GM12892 (cell line): Measurements from ENCODE around the gene GCC2.
"Not testable (repeated sequence)": the region's sequence is repeated elsewhere in the genome, so short reads cannot be mapped to it uniquely, and the experiment has no call there.

Source experiments
- DNase-seq: peaks from one replicate; pipeline ENCODE4 v3.0.0; 2011; ENCODE audit not compliant: insufficient read length
- FAIRE-seq: peaks from 2 replicates; lab custom pipeline; 2011; peaks lifted over from hg19 to GRCh38; lab: Jason Lieb, UNC
- POLR2A ChIP-seq: IDR thresholded peaks from 2 replicates; pipeline ENCODE4 v1.6.1; 2011; ENCODE audit warnings: low read depth, low read length, control low read depth
- POLR2AphosphoS5 ChIP-seq: IDR thresholded peaks from 2 replicates; pipeline ENCODE4 v1.6.1; 2011; ENCODE audit warnings: low read depth, low read length, control low read depth
- TAF1 ChIP-seq: IDR thresholded peaks from 2 replicates; pipeline ENCODE4 v1.6.1; 2011; ENCODE audit warnings: low read depth, mild to moderate bottlenecking, control low read depth, low read length, borderline replicate concordance

GCC2 gene

GRCh38 chr2:108446703-108447102 is 2.3 kb upstream of the GCC2 start:
- FAIRE-seq (no peak), DNase-seq (no peak)
- no peak for TF ChIP-seq POLR2AphosphoS5

DNA sequence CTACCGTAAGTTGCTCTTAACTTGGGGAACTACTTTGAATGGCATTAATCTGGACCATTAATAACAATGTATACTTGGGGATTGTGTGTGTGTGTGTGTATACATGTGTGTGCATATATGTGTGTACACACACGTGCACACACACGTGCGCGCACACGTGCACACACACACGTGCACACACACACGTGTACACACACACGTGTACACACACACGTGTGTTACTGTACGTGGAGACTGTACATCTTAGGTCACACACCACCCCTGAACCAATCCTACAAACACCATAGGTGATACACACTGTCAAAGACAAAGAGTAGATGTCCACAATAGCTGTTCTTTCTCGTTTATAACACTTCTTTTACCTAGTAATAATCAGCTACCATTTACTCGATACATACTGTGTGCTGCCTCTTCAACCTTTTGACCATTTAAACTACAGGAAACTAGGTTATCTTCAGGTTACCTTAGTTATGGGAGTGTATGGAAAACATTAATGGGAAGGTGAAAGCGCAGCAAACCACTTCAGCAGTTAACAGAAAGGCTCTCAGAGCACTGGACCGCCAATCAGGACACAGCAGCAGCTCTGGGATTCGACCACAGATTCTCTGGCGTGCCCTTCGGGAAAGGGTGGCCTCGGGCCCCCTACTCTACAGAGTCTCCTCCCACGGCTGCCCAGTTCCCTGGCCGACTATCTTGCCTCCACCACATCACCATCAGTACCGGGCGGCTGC is 894 bp upstream of the GCC2 start:
- FAIRE-seq (peak; percentile 73), DNase-seq (no peak)
- TF ChIP-seq POLR2A (no peak), TAF1 (no peak), POLR2AphosphoS5 (no peak)

DNA sequence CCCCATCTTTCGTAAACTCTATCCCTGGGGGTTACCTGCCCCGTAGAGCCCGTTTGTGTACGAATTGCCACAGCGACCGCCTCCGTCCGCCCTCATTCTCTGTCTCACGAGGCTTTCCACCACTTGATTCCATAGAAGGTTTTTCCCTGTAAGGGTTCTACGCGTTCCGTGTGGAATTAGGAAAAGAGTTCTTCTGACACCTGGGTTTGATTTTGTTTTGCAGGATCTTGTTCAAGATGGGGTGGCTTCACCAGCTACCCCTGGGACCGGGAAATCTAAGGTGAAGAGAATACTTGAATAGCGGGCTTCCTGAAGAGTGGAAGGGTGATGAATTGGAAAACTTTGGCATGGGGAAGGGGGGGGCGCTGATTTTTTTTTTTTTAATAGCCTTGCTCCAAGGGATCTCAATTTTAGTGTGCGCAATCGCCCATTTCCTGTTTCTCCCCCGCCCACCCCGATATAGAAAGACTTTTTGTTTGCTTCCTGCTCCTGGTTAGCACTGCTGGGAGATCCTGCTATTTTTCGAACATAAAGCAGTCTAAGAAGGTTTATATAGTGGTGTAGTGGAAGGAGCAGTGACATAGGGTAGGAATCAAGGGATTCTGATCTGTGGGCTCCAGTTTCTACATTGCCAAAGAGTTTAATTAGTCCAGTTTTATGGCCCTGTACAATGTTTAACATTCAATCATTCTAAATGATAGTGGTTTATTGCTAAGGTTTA is 564 bp downstream of the GCC2 start:
- DNase-seq (peak; percentile 8), FAIRE-seq (no peak)
- TF ChIP-seq POLR2A (no peak), TAF1 (0 out of 2 replicates have a peak, but pooled peaks have one; percentile 0), POLR2AphosphoS5 (no peak)

- no peak for TF ChIP-seq TAF1
- TF ChIP-seq POLR2AphosphoS5: no peak
- no peak for TF ChIP-seq POLR2A
- FAIRE-seq (no peak), DNase-seq (no peak)
Observed at GRCh38 chr2:108450863-108451262, 1.9 kb downstream of the GCC2 start.

GRCh38 chr2:108451976-108452375 is 3.0 kb downstream of the GCC2 start:
- no peak for TF ChIP-seq POLR2AphosphoS5
- TF ChIP-seq POLR2A: no peak
- no peak for TF ChIP-seq TAF1
- DNase-seq: no peak
- FAIRE-seq: no peak

DNA sequence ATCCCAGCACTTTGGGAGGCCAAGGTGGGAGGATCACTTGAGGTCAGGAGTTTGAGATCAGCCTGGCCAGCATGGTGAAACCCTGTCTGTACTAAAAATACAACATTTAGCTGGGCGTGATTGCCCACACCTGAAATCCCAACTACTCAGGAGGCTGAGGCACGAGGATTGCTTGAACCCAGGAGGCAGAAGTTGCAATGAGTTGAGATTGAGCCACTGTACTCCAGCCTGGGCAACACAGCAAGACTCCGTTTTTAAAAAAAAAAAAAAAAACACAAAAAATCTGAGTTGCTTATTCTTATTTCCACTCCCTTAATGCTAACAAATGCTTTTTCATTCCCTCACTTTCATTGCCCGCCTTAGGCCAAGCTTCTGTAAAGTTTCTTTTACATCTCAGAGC is 4.5 kb downstream of the GCC2 start:
- not testable (repeated sequence) for DNase-seq, FAIRE-seq

DNA sequence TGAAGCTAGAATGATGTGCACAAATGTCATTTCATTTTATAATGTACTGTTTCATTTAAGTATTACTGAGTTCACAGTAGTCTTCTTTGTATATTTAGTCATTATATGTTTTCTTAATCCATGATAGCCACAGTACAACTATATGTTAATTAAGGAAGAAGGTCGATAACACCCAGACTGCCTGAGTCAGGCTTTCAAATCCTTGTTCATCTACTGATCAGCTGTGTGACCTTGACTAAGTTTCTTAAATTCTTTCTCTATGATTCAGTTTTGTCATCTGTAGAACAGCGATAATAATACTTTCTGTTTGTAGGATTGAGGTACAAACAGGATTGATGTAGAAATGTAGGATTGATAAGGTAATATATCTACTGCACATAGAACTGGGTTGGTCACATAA is 5.4 kb downstream of the GCC2 start:
- TF ChIP-seq POLR2AphosphoS5 (no peak), TAF1 (no peak), POLR2A (no peak)
- FAIRE-seq: no peak
- no peak for DNase-seq

DNA sequence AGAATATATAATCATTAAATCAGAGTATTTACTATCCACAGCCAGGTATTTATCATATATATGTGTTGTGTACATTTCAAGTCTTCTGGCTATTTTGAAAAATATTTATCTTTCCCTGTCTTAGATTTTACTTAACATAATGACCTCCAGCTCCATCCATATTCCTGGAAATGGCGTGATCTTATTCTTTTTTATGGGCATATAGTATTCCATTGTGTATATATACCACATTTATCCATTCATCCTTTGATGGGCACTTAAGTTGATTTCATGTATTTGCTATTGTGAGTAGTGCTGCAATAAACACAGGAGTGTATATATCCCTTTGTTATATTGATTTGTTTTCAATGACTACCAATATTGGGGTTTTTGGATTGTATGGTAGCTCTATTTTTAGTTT is 6.6 kb downstream of the GCC2 start:
- DNase-seq: no peak
- TF ChIP-seq TAF1 (no peak), POLR2A (no peak), POLR2AphosphoS5 (no peak)
- FAIRE-seq: no peak

- no peak for FAIRE-seq
- TF ChIP-seq POLR2AphosphoS5: no peak
- TF ChIP-seq POLR2A: no peak
- no peak for TF ChIP-seq TAF1
- DNase-seq: no peak
Observed at GRCh38 chr2:108458082-108458481, 9.1 kb downstream of the GCC2 start.

GRCh38 chr2:108459441-108459840 is 10.4 kb downstream of the GCC2 start:
- no peak for TF ChIP-seq POLR2AphosphoS5
- TF ChIP-seq TAF1: no peak
- TF ChIP-seq POLR2A: no peak
- FAIRE-seq: no peak
- no peak for DNase-seq

DNA sequence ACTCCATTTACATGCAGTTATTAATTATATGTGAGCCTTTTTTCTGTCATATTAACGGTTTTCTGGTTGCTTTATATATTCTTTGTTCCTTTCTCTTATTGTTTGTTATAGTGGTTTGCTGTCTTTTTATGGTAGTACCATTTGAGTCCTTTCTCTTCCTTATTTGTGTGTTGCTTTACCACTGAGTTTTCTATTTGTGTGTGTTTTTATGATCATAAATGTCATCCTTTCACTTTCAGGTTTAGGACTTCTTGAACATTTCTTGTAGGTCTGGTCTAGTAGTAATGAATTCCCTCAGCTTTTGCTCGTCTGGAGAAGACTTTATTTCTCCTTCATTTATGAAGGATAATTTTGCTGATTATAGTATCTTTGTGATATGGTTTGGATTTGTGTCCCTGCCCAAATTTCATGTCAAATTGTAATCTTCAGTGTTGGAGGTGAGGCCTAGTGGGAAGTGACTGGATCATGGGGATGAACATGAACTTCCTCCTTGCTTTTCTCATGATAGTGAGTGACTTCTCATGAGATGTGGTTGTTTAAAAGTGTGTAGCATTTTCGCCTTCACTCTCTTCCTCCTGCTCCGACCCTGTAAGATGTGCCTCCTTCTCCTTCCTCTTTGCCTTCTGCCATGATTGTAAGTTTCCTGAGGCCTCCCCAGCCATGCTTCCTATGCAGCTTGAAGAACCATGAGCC is 11.5 kb downstream of the GCC2 start:
- FAIRE-seq (peak; percentile 81), DNase-seq (no peak)
- TF ChIP-seq TAF1 (no peak), POLR2AphosphoS5 (no peak), POLR2A (no peak)

GRCh38 chr2:108477099-108477498 is 28.1 kb downstream of the GCC2 start:
- FAIRE-seq (no peak), DNase-seq (no peak)
- TF ChIP-seq TAF1 (no peak), POLR2AphosphoS5 (no peak)
